HepG2 (cell line): Measurements from ENCODE around the gene NACC2. TPM values are rescaled to one million over a fixed set of nuclear protein-coding genes. Genes with fewer than 3 reads are reported as not detected.

ENCODE experiments used
- ARHGAP35 ChIP-seq: sonication (generic); formaldehyde crosslinking; IDR thresholded peaks from 2 replicates; pipeline ENCODE4 v1.9.0; 2022; ENCODE audit warnings: mild to moderate bottlenecking, inconsistent platforms, moderate library complexity, missing genetic modification reagents, borderline replicate concordance
- HDAC1 ChIP-seq: sonication (generic); formaldehyde crosslinking; IDR thresholded peaks from 2 replicates; pipeline ENCODE4 v1.5.1; 2020; ENCODE audit warnings: mild to moderate bottlenecking, missing genetic modification reagents
- MTF2 ChIP-seq: sonication (generic); formaldehyde crosslinking; IDR thresholded peaks from 2 replicates; pipeline ENCODE4 v1.5.0; 2020; ENCODE audit warnings: missing genetic modification reagents, borderline replicate concordance
- RBM22 ChIP-seq: fragments of 200-400 bp; formaldehyde crosslinking; optimal IDR thresholded peaks from 2 replicates; pipeline ENCODE3; 2017; ENCODE audit warnings: mild to moderate bottlenecking, low read length, moderate library complexity
- RNF2 ChIP-seq: fragments of 450-650 bp; conservative IDR thresholded peaks from 2 replicates; pipeline ENCODE4 v1.6.1; 2016; ENCODE audit warnings: low read depth
- ZBTB4 ChIP-seq: sonication (generic); formaldehyde crosslinking; IDR thresholded peaks from 2 replicates; pipeline ENCODE4 v1.4.0; 2020; ENCODE audit warnings: missing genetic modification reagents, mild to moderate bottlenecking, borderline replicate concordance
- ZNF160 ChIP-seq: sonication (generic); formaldehyde crosslinking; IDR thresholded peaks from 2 replicates; pipeline ENCODE4 v1.8.0; 2022; ENCODE audit warnings: mild to moderate bottlenecking, inconsistent platforms, missing genetic modification reagents
- ZNF180 ChIP-seq: sonication (generic); formaldehyde crosslinking; IDR thresholded peaks from 2 replicates; pipeline ENCODE4 v1.4.0; 2020; ENCODE audit warnings: low read depth, missing genetic modification reagents, borderline replicate concordance
- ZNF792 ChIP-seq: IDR thresholded peaks from 2 replicates; pipeline ENCODE4 v1.6.1; 2016
- ZSCAN12 ChIP-seq: sonication (generic); formaldehyde crosslinking; IDR thresholded peaks from 2 replicates; pipeline ENCODE4 v1.9.0; 2021; ENCODE audit warnings: mild to moderate bottlenecking, missing genetic modification reagents
- polyA plus RNA-seq, 8 experiments: library from polyadenylated mRNA; depleted of rRNA in 3 of 8; stranded (reverse) in 7 of 8; unstranded in 1 of 8; fragments of >200 nt; fragmentation: Illumina TruSeq in 4 of 8; extraction: Trizol in 4 of 8; gene quantifications; 2 replicates each; pipeline versions ENCODE4 v1.2.1 to v1.2.3, GENCODE V29; 2011 to 2016; ENCODE audit warnings: low read depth in 4 of 8, missing spikeins in 1 of 8, mixed read lengths in 1 of 8; ENCODE audit not compliant: insufficient read depth in 1 of 8
- total RNA-seq, 5 experiments: library from RNA; depleted of rRNA; stranded (reverse); fragments of >200 nt; fragmentation: Illumina TruSeq; extraction: Trizol; gene quantifications; 2 replicates each; pipeline ENCODE4 v1.2.3, GENCODE V29; 2016; ENCODE audit warnings: low read depth in 1 of 5
- TF ChIP-seq, protein P1 (sequence below), 2 experiments: fragments of 450-650 bp in 1 of 2; sonication (generic) in 1 of 2; formaldehyde crosslinking in 1 of 2; IDR thresholded peaks; 2 replicates each; pipeline versions ENCODE4 v1.6.1 to v1.8.0; 2016 to 2022; ENCODE audit warnings: antibody characterized with exemption in 1 of 2, mild to moderate bottlenecking in 1 of 2, missing genetic modification reagents in 1 of 2

NACC2 gene
- total and polyA plus RNA-seq, 2 of the 13 experiments (the other 11 are each of a cell fraction or from before 2014, with no cell fraction given) = 5.9 to 12.3 TPM

- TF ChIP-seq ZNF792 (CRISPR knock-in tag) (0 out of 2 replicates have a peak, but pooled peaks have one; percentile 61), MTF2 (CRISPR knock-in tag) (0 out of 2 replicates have a peak, but pooled peaks have one; percentile 48), ZNF160 (CRISPR knock-in tag) (peak; percentile 22), ARHGAP35 (CRISPR knock-in tag) (peak; percentile 31; the same call in 1 of the 2 replicates), ZNF180 (CRISPR knock-in tag) (no peak), RBM22 (no peak), HDAC1 (CRISPR knock-in tag) (peak; percentile 85), ZBTB4 (CRISPR knock-in tag) (no peak; the same call in 1 of the 2 replicates), RNF2 (no peak), ZSCAN12 (no peak)
- TF ChIP-seq, protein P1, sequence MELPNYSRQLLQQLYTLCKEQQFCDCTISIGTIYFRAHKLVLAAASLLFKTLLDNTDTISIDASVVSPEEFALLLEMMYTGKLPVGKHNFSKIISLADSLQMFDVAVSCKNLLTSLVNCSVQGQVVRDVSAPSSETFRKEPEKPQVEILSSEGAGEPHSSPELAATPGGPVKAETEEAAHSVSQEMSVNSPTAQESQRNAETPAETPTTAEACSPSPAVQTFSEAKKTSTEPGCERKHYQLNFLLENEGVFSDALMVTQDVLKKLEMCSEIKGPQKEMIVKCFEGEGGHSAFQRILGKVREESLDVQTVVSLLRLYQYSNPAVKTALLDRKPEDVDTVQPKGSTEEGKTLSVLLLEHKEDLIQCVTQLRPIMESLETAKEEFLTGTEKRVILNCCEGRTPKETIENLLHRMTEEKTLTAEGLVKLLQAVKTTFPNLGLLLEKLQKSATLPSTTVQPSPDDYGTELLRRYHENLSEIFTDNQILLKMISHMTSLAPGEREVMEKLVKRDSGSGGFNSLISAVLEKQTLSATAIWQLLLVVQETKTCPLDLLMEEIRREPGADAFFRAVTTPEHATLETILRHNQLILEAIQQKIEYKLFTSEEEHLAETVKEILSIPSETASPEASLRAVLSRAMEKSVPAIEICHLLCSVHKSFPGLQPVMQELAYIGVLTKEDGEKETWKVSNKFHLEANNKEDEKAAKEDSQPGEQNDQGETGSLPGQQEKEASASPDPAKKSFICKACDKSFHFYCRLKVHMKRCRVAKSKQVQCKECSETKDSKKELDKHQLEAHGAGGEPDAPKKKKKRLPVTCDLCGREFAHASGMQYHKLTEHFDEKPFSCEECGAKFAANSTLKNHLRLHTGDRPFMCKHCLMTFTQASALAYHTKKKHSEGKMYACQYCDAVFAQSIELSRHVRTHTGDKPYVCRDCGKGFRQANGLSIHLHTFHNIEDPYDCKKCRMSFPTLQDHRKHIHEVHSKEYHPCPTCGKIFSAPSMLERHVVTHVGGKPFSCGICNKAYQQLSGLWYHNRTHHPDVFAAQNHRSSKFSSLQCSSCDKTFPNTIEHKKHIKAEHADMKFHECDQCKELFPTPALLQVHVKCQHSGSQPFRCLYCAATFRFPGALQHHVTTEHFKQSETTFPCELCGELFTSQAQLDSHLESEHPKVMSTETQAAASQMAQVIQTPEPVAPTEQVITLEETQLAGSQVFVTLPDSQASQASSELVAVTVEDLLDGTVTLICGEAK (IDR thresholded peaks at IDR 0.05) = no peak
- TF ChIP-seq, protein P1 (CRISPR knock-in tag; IDR thresholded peaks at IDR 0.05) = peak; percentile 65; the same call in 1 of the 2 replicates
Measured at GRCh38 chr9:136118320-136119060, 23.4 kb upstream of the NACC2 start, which contains the start of gene TMEM250 (continued).
